Kidney (tissue), 14 donors: Measurements from ENCODE around the gene TBCD. TPM values are rescaled to one million over a fixed set of nuclear protein-coding genes. Genes with fewer than 3 reads are reported as not detected.

Experiments used
- DNase-seq, 5 donors: peaks; one replicate each; pipeline ENCODE4 v3.0.0-alpha.2; 2013 to 2020
- FAIRE-seq: peaks from 2 replicates; lab custom pipeline; 2012; peaks lifted over from hg19 to GRCh38; lab: Jason Lieb, UNC
- H3K27ac ChIP-seq, 2 donors: one replicate each; pipeline ENCODE4 v1.7.0; 2013; ENCODE audit warnings: low read depth in 2 of 2, low read length in 2 of 2, inconsistent platforms in 1 of 2
- H3K27me3 ChIP-seq: one replicate; pipeline ENCODE4 v1.7.1; 2013; ENCODE audit warnings: low read length, inconsistent platforms; ENCODE audit not compliant: control insufficient read depth, insufficient read depth
- H3K36me3 ChIP-seq, 3 donors: one replicate each; pipeline versions ENCODE4 v1.7.0 to v1.7.1; 2013; ENCODE audit warnings: low read length in 3 of 3, control low read depth in 1 of 3, inconsistent platforms in 1 of 3; ENCODE audit not compliant: insufficient read depth in 3 of 3, control insufficient read depth in 2 of 3
- H3K4me1 ChIP-seq, 3 donors: one replicate each; pipeline versions ENCODE4 v1.7.0 to v1.7.1; 2013; ENCODE audit warnings: low read length in 3 of 3, inconsistent platforms in 1 of 3, low read depth in 1 of 3; ENCODE audit not compliant: control insufficient read depth in 2 of 3, insufficient read depth in 2 of 3
- H3K4me3 ChIP-seq, 3 donors: one replicate each; pipeline versions ENCODE4 v1.7.0 to v1.8.1; 2013; ENCODE audit warnings: low read length in 3 of 3, control low read depth in 1 of 3, inconsistent platforms in 1 of 3
- H3K9ac ChIP-seq, 3 donors: one replicate each; pipeline versions ENCODE4 v1.7.0 to v1.7.1; 2013; ENCODE audit warnings: low read length in 3 of 3, control low read depth in 1 of 3, inconsistent platforms in 1 of 3
- H3K9me3 ChIP-seq, 3 donors: one replicate each; pipeline versions ENCODE4 v1.7.0 to v1.7.1; 2013; ENCODE audit warnings: low read length in 3 of 3, control low read depth in 1 of 3, inconsistent platforms in 1 of 3; ENCODE audit not compliant: control insufficient read depth in 2 of 3, insufficient read depth in 1 of 3
- CTCF ChIP-seq: IDR thresholded peaks from 3 replicates; pipeline ENCODE4 v1.5.1; 2012; ENCODE audit warnings: mild to moderate bottlenecking, moderate library complexity, borderline replicate concordance; ENCODE audit not compliant: insufficient read depth; ENCODE audit errors: extremely low read depth
- intact Hi-C: fragments of 100-400 bp; cut with DNase I; formaldehyde crosslinking; loops from one replicate; pipeline ENCODE4 v1.11.1; 2022
- polyA plus RNA-seq: library from polyadenylated mRNA; stranded (reverse); fragments of 350-450 nt; fragmentation: Illumina TruSeq; extraction: RNeasy Lipid Tissue Mini Kit (QIAGEN cat#74804); gene quantifications from one replicate; pipeline ENCODE4 v1.2.3, GENCODE V29; 2014; ENCODE audit warnings: low read depth, low replicate concordance; ENCODE audit not compliant: insufficient read depth
- total RNA-seq: library from RNA; stranded (reverse); fragmentation: NEBNext Ultra II Directional; extraction: Animal tissue kit (Norgen Biotek cat#: 25700); gene quantifications from one replicate; pipeline ENCODE4 v1.2.1, GENCODE V29; 2021
- donor health status: control.
- donor health status: control.
- donor health status: control.
- donor health status: control.
- donor health status: control.
- donor health status: DM: yes; HTN: yes; CAD: no.
- donor health status: Normal renal cell carcinoma (clear cell type).

Gene TBCD
- total and polyA plus RNA-seq, 2 donors from 2014 or later, result 72.8 to 78.7 TPM

GRCh38 chr17:82938873-82939620, 187.2 kb downstream of the TBCD start:
- Histone ChIP-seq H3K36me3 (peaks cover 2 to 25% (median 25%) of the 10 kb centered on the region in 3 donors), H3K9me3 (no peaks in the 10 kb centered on the region), H3K27me3 (no peaks in the 10 kb centered on the region), H3K4me1 (no peaks in the 10 kb centered on the region), H3K9ac (no peak overlapping the region), H3K27ac (no peak overlapping the region), H3K4me3 (peak overlapping the region in 1 of 3 donors; percentile 3)
- intact Hi-C loops, result no loop called here
- FAIRE-seq, result no peak
- peak; percentile 46 to 79 (median 73) for DNase-seq
- TF ChIP-seq CTCF, result no peak

- TF ChIP-seq CTCF, result no peak
- Histone ChIP-seq H3K27me3 (no peaks in the 10 kb centered on the region), H3K4me1 (no peaks in the 10 kb centered on the region), H3K36me3 (peaks cover 2 to 28% (median 25%) of the 10 kb centered on the region in 3 donors), H3K9me3 (peaks cover 0 to 5% (median 0%) of the 10 kb centered on the region in 3 donors), H3K4me3 (no peak overlapping the region), H3K9ac (no peak overlapping the region), H3K27ac (no peak overlapping the region)
- DNase-seq, result peak in 2 of 5 donors; percentile 19 to 31
- intact Hi-C loops, result no loop called here
- FAIRE-seq, result no peak
These were observed 187.8 kb downstream of the TBCD start for GRCh38 chr17:82939621-82940135.

GRCh38 chr17:82940226-82941020, 188.6 kb downstream of the TBCD start:
- DNase-seq, result peak in 2 of 5 donors; percentile 37 to 43
- intact Hi-C loops, result no loop called here
- H3K9me3 ChIP-seq, result peaks cover 3 to 13% (median 6%) of the 10 kb centered on the region in 3 donors
- no peaks in the 10 kb centered on the region for H3K27me3 ChIP-seq
- H3K4me1 ChIP-seq, result no peaks in the 10 kb centered on the region
- no peak for FAIRE-seq
- no peak overlapping the region for H3K4me3 ChIP-seq
- no peak overlapping the region for H3K9ac ChIP-seq
- H3K36me3 ChIP-seq, result peaks cover 2 to 28% (median 25%) of the 10 kb centered on the region in 3 donors
- TF ChIP-seq CTCF, result no peak
- H3K27ac ChIP-seq, result no peak overlapping the region
